Uterus (tissue), 4 donors: ENCODE results near the gene GHRH. TPM values are rescaled to one million over a fixed set of nuclear protein-coding genes. Genes with fewer than 3 reads are reported as not detected.
A peak's percentile ranks its signal among the peaks of the same experiment; 100 is the strongest.

ENCODE experiments used
- DNase-seq, 2 donors: peaks; one replicate each; pipeline ENCODE4 v3.0.0-alpha.2; 2019 to 2020
- H3K27ac ChIP-seq, 2 donors: fragments of 200-600 bp; sonication (generic); 1 replicate in 1 of 2; 2 replicates in 1 of 2; pipeline ENCODE4 v1.5.1; 2016 to 2018
- H3K27me3 ChIP-seq, 2 donors: fragments of 200-600 bp; sonication (generic); one replicate each; pipeline ENCODE4 v1.5.1; 2018 to 2019; ENCODE audit warnings: control low read depth in 1 of 2
- H3K36me3 ChIP-seq, 2 donors: fragments of 200-600 bp; sonication (generic); one replicate each; pipeline ENCODE4 v1.5.1; 2019; ENCODE audit warnings: control low read depth in 1 of 2
- H3K4me1 ChIP-seq, 2 donors: fragments of 200-600 bp; sonication (generic); one replicate each; pipeline ENCODE4 v1.5.1; 2018 to 2019; ENCODE audit warnings: control low read depth in 1 of 2
- H3K4me3 ChIP-seq, 2 donors: fragments of 200-600 bp; sonication (generic); 1 replicate in 1 of 2; 2 replicates in 1 of 2; pipeline ENCODE4 v1.5.1; 2018 to 2019; ENCODE audit warnings: mild to moderate bottlenecking in 1 of 2
- H3K9me3 ChIP-seq, 2 donors: fragments of 200-600 bp; sonication (generic); one replicate each; pipeline ENCODE4 v1.5.1; 2019; ENCODE audit warnings: control low read depth in 1 of 2
- POLR2A ChIP-seq, 2 donors: fragments of 450-650 bp; IDR thresholded peaks; one replicate each; pipeline ENCODE4 v1.6.1; 2016; ENCODE audit warnings: antibody characterized with exemption in 2 of 2, mild to moderate bottlenecking in 1 of 2, moderate library complexity in 1 of 2
- intact Hi-C: fragments of 100-400 bp; cut with DNase I; formaldehyde crosslinking; loops from one replicate; pipeline ENCODE4 v1.15.1; 2023; ENCODE audit warnings: low total_unique reads
- total RNA-seq, 4 donors: library from RNA; depleted of rRNA in 3 of 4; stranded (reverse); fragments of >200 nt in 3 of 4; gene quantifications; one replicate each; pipeline versions ENCODE4 v1.1.0 to v1.2.4, GENCODE V29; 2014 to 2023
- TF ChIP-seq, protein P1 (sequence below), 4 experiments: fragments of 200-600 bp in 2 of 4; fragments of 450-650 bp in 2 of 4; sonication (generic) in 2 of 4; IDR thresholded peaks; one replicate each; pipeline ENCODE4 v1.5.1; 2016 to 2019; ENCODE audit warnings: antibody characterized with exemption in 4 of 4, mild to moderate bottlenecking in 2 of 4, moderate library complexity in 1 of 4
- donor health status: DM: yes; HTN: yes; CAD: no.

The GHRH gene
- total RNA-seq, 4 donors from 2014 or later, result not detected

- Histone ChIP-seq H3K9me3 (no peaks in the 10 kb centered on the region), H3K4me3 (no peak overlapping the region), H3K4me1 (peaks cover 0 to 3% of the 10 kb centered on the region in 2 donors), H3K27me3 (no peaks in the 10 kb centered on the region), H3K27ac (no peak overlapping the region), H3K36me3 (no peaks in the 10 kb centered on the region)
- no peak for DNase-seq
- TF ChIP-seq POLR2A (IDR thresholded peaks at IDR 0.05), result no peak
- TF ChIP-seq, protein P1, sequence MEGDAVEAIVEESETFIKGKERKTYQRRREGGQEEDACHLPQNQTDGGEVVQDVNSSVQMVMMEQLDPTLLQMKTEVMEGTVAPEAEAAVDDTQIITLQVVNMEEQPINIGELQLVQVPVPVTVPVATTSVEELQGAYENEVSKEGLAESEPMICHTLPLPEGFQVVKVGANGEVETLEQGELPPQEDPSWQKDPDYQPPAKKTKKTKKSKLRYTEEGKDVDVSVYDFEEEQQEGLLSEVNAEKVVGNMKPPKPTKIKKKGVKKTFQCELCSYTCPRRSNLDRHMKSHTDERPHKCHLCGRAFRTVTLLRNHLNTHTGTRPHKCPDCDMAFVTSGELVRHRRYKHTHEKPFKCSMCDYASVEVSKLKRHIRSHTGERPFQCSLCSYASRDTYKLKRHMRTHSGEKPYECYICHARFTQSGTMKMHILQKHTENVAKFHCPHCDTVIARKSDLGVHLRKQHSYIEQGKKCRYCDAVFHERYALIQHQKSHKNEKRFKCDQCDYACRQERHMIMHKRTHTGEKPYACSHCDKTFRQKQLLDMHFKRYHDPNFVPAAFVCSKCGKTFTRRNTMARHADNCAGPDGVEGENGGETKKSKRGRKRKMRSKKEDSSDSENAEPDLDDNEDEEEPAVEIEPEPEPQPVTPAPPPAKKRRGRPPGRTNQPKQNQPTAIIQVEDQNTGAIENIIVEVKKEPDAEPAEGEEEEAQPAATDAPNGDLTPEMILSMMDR (IDR thresholded peaks at IDR 0.05), result no peak
- intact Hi-C loops, result no loop called here
Measured at GRCh38 chr20:37230200-37230599, 31.4 kb downstream of the GHRH start.

- no peak overlapping the region for H3K27ac ChIP-seq
- H3K36me3 ChIP-seq, result no peaks in the 10 kb centered on the region
- H3K27me3 ChIP-seq, result no peaks in the 10 kb centered on the region
- intact Hi-C loops, result no loop called here
- TF ChIP-seq POLR2A (IDR thresholded peaks at IDR 0.05), result no peak
- TF ChIP-seq, protein P1 (IDR thresholded peaks at IDR 0.05), result no peak
- H3K9me3 ChIP-seq, result no peaks in the 10 kb centered on the region
- no peak overlapping the region for H3K4me3 ChIP-seq
- DNase-seq, result no peak
- peaks cover 0 to 3% of the 10 kb centered on the region in 2 donors for H3K4me1 ChIP-seq
Measured at GRCh38 chr20:37229357-37229756, 32.3 kb downstream of the GHRH start.

DNA sequence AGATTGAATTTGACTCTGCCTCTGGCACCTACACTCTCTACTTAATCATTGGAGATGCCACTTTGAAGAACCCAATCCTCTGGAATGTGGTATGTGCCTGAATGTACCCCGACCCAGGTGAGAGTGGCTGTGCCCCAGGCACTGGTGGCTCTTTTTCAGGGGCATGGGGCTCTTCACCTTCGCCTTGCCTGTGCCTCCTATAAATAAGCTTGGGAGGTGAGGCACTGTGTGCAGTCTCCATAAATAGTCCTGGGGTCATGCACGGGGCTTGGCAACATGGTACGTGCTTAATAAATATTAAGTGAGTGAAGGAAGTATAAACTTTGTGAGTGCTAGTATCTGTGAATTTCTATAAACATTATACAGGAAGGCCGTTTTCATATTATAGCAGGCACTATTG is 33.0 kb downstream of the GHRH start:
- Histone ChIP-seq H3K27ac (no peak overlapping the region), H3K4me1 (peaks cover 0 to 3% of the 10 kb centered on the region in 2 donors), H3K27me3 (no peaks in the 10 kb centered on the region), H3K4me3 (no peak overlapping the region), H3K36me3 (no peaks in the 10 kb centered on the region), H3K9me3 (no peaks in the 10 kb centered on the region)
- no peak for DNase-seq
- intact Hi-C loops, result no loop called here
- TF ChIP-seq, protein P1 (IDR thresholded peaks at IDR 0.05), result no peak
- TF ChIP-seq POLR2A (IDR thresholded peaks at IDR 0.05), result no peak

DNA sequence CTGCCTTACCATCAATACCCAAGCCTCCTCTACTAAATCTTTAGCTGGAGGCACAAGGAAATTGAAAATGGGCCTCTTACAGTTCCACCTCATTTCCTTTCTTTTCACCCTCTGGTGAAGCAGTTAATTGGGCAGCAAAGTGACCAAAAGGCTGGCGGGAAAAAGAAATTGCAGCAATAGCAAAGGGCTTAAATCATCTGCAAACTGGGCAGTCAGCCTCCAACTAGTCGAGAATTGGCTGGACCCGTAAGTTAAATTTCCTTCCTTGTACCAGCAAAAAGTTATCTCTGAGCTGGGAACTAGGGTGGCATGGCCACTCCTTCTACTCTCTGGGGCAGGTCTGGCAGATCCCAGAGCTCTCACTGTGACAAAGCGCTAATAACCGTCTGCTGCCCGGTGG is 33.5 kb downstream of the GHRH start:
- Histone ChIP-seq H3K4me1 (peaks cover 0 to 3% of the 10 kb centered on the region in 2 donors), H3K9me3 (no peaks in the 10 kb centered on the region), H3K4me3 (no peak overlapping the region), H3K27ac (no peak overlapping the region), H3K27me3 (no peaks in the 10 kb centered on the region), H3K36me3 (no peaks in the 10 kb centered on the region)
- intact Hi-C loops, result no loop called here
- no peak for DNase-seq
- TF ChIP-seq, protein P1 (IDR thresholded peaks at IDR 0.05), result no peak
- no peak for TF ChIP-seq POLR2A (IDR thresholded peaks at IDR 0.05)

GRCh38 chr20:37226889-37227288 is 34.7 kb downstream of the GHRH start:
- peak; percentile 39 to 75 for DNase-seq
- TF ChIP-seq, protein P1 (IDR thresholded peaks at IDR 0.05), result no peak
- TF ChIP-seq POLR2A (IDR thresholded peaks at IDR 0.05), result no peak
- intact Hi-C loops, result no loop called here
- H3K27me3 ChIP-seq, result no peaks in the 10 kb centered on the region
- H3K36me3 ChIP-seq, result no peaks in the 10 kb centered on the region
- H3K9me3 ChIP-seq, result no peaks in the 10 kb centered on the region
- peaks cover 0 to 3% of the 10 kb centered on the region in 2 donors for H3K4me1 ChIP-seq
- H3K27ac ChIP-seq, result no peak overlapping the region
- no peak overlapping the region for H3K4me3 ChIP-seq
